ENCODE data around the gene AP1G1.
A peak's percentile ranks its signal among the peaks of the same experiment; 100 is the strongest.
"Not testable (repeated sequence)": the region's sequence is repeated elsewhere in the genome, so short reads cannot be mapped to it uniquely, and the experiment has no call there.

AP1G1 gene

GRCh38 chr16:71808593-71809459 lies at the start of gene AP1G1:
TSS of gene AP1G1 (minus strand) at chr16:71808834. CDS start at chr16:71789479, 19,355 bp downstream.
- DNase-seq (ENCODE audit: low read depth in 2 of 2) = peak; percentile 97

- no peak for DNase-seq (ENCODE audit: low read depth in 2 of 2)
These were observed 47.5 kb upstream of the AP1G1 start for GRCh38 chr16:71855937-71856662.

- no peak for DNase-seq (ENCODE audit: low read depth in 2 of 2)
These were observed 45.8 kb upstream of the AP1G1 start for GRCh38 chr16:71854369-71854948.

DNA sequence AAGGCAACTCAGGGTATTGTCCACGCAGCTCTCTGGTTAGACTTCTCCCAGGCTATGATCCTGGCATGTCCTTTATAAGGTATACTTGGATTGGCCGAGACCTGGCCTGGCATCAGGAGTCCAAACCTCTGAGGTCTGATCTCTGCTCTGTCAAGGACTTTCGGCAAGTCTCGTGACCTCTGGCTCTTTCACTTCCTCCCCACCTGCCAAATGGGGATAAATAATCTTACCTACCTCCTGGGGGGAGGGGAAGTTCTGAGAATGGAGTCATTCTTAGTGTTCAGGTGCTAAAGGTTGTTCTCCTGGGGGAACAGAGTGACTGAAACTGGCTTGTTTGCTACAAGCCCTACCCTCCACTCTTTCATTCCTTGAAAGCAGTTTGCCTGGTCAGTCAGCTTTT lies 44.8 kb upstream of the AP1G1 start:
- no peak for DNase-seq (ENCODE audit: low read depth in 2 of 2)

- no peak for DNase-seq (ENCODE audit: low read depth in 2 of 2)
These were observed 43.9 kb upstream of the AP1G1 start for GRCh38 chr16:71852561-71852960.

- DNase-seq (ENCODE audit: low read depth in 2 of 2) = no peak
These were observed 43.5 kb upstream of the AP1G1 start for GRCh38 chr16:71852158-71852557.

- no peak for DNase-seq (ENCODE audit: low read depth in 2 of 2)
These were observed 43.1 kb upstream of the AP1G1 start for GRCh38 chr16:71851746-71852145.

GRCh38 chr16:71848622-71849021 lies 40.0 kb upstream of the AP1G1 start:
- DNase-seq (ENCODE audit: low read depth in 2 of 2) = no peak

DNA sequence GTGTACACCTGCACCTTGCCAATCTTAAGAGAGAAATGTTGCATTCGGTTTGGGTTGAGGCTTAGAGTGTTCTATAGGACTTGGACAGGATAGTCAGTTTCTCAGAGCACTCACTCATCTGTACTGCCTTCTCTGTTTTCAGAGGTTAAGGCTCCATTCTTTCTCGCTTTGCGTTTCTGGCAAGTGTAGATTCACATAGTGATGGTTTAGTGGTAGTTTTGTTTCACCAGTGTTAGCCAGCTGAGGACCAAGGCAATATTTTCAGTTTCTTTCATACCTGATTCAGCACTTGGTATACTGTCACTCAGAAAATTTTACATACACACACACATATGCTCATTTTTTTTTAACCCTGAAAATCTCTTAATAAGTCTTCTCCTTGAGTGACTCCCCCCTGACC lies 38.5 kb upstream of the AP1G1 start:
- no peak for DNase-seq (ENCODE audit: low read depth in 2 of 2)

DNA sequence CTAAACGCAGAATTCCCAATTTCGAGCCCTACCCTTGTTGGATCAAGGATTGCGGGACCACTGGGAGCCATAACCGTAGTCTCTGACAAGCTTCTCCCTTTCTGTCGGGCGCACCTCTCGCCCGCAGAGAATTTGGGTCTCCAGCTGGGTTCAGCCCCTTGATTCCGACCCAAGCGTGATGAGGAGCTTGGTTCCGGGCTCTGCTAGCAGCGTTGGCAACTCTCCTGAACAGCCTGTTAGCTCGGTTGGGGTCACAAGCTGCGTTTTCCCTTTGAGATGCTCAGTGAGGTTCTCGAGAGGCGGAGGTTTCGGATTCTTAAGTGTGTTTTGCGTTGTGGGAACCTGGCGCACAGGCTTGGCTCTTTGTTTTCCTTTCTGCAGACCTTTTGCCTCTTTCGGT lies 37.8 kb upstream of the AP1G1 start:
- DNase-seq (ENCODE audit: low read depth in 2 of 2) = no peak

DNA sequence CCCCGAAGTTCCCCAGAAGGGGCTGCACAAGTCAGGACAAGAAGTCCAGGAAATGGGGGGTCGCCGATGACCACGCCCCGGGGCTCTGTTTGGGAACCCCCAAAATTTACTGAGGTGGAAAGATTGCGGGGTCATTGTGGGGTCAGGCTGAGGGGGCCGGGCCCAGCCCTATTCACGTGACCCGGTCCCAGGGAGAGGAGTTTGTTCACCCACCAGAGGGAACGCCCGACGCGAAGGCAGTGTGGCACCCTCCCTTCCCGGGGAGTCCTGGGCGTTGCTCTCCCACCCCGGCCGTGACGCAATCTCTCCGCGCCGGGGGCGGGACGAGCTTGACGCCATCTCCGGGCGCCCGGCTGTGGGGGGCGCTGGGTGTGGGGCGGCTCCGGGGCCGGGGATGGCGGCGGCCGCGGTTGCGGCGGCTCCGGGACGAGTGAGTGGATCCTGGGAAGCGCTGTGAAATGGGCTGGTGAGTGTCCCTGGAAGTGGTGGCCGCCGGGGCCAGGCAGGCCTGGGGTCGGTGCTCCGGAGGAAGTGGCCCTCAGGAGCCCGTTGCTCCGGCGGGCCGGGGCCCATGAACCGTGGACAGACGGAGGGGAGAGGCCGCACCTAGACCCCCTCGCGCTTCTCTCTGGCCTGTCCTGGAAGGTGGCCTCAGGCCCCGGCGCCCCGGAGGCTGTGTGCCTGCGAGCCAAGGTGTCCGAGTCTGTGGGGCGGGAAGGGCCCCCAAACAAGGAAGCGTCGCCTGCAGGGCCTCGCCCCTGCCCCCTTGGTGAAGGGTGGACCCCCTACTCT lies 37.2 kb upstream of the AP1G1 start, which contains the start of gene ATXN1L:
ATXN1L (plus strand) TSS at position 338 of the 792 bp plus-strand sequence. CDS start 3,765 bp downstream, outside the sequence.
- peak; percentile 87 to 88 for DNase-seq (ENCODE audit: low read depth in 2 of 2)

GRCh38 chr16:71843572-71843971 lies 34.9 kb upstream of the AP1G1 start:
- no peak for DNase-seq (ENCODE audit: low read depth in 2 of 2)

DNA sequence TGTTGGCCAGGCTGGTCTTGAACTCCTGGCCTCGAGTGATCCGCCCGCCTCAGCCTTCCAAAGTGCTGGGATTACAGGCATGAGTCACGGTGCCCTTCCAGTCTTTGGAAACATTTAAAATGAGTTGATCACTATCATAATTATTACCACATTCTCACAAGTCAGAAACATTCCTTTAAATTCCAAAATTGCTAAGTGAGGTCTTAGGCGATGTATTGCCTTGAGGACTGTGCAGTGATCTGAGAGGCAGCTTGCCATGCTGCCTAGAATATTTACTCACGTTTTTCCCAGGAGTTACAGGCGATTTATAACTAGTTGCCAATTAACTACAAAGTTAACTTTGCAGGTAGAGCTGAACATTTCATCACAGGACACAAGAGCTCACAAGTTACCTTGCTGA lies 31.4 kb upstream of the AP1G1 start:
- DNase-seq (ENCODE audit: low read depth in 2 of 2) = peak; percentile 38 to 50

DNA sequence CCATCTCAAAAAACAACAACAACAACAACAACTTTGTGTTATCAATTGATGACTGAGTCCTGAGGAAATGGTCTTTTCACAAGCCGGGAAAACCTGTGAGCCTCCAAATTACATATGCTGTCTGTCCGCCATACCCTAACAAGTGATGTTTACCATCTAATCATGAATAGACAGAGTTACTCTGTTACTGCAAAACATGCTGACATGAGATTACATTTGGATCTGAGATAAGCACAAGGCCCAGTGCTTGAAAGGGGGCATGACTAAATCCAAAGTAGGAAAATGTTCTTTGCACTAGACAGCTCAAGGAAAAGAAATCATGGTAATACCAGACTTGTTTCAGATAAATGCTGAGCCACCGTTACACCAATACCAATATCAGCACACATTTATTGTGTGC lies 28.5 kb upstream of the AP1G1 start:
- no peak for DNase-seq (ENCODE audit: low read depth in 2 of 2)

- no peak for DNase-seq (ENCODE audit: low read depth in 2 of 2)
These were observed 25.7 kb upstream of the AP1G1 start for GRCh38 chr16:71834291-71834690.

GRCh38 chr16:71832112-71832511 lies 23.5 kb upstream of the AP1G1 start:
- not testable (repeated sequence) for DNase-seq (ENCODE audit: low read depth in 2 of 2)

- not testable (repeated sequence) for DNase-seq (ENCODE audit: low read depth in 2 of 2)
These were observed 23.1 kb upstream of the AP1G1 start for GRCh38 chr16:71831698-71832097.

GRCh38 chr16:71830359-71830758 lies 21.7 kb upstream of the AP1G1 start:
- DNase-seq (ENCODE audit: low read depth in 2 of 2) = no peak

- no peak for DNase-seq (ENCODE audit: low read depth in 2 of 2)
These were observed 17.9 kb upstream of the AP1G1 start for GRCh38 chr16:71826533-71827017.

DNA sequence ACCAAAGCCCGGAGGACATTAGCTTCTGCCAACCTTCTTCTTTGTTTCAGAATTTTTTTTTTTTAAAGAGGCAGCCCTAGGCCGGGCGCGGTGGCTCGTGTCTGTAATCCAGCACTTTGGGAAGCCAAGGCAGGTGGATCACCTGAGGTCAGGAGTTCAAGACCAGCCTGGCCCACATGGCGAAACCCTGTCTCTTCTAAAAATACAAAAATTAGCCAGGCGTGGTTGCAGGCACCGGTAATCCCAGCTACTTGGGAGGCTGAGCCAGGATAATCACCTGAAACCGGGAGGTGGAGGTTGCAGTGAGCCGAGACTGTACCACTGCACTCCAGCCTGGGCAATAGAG lies 8.5 kb upstream of the AP1G1 start:
- DNase-seq (ENCODE audit: low read depth in 2 of 2) = not testable (repeated sequence)

GRCh38 chr16:71811261-71811803 lies 2.7 kb upstream of the AP1G1 start:
- DNase-seq (ENCODE audit: low read depth in 2 of 2) = no peak
